Measurements from ENCODE around the gene DIPK1A.

- TF ChIP-seq CTCF (IDR thresholded peaks at IDR 0.05) (no peak), POLR2AphosphoS5 (IDR thresholded peaks at IDR 0.05; ENCODE audit: low read depth, low read length) (no peak), REST (IDR thresholded peaks at IDR 0.05; ENCODE audit: insufficient read depth in 1 of 2, low read depth in 2 of 2, low read length in 1 of 2) (no peak), SIN3A (IDR thresholded peaks at IDR 0.05; ENCODE audit: borderline replicate concordance, insufficient read depth, low read depth, low read length) (no peak), TCF7L2 (IDR thresholded peaks at IDR 0.05; ENCODE audit: low read depth, low read length) (no peak)
These were observed 128.6 kb downstream of the DIPK1A start for GRCh38 chr1:92832537-92833114.

Measured in Panc1 (cell line).